ENCODE data around the gene USP11. TPM values are rescaled to one million over a fixed set of nuclear protein-coding genes. Genes with fewer than 3 reads are reported as not detected.

USP11 gene
- total RNA-seq, 1 donor from 2014 or later, result 89.2 TPM

GRCh38 chrX:47239199-47239598, 6.4 kb downstream of the USP11 start:
- no peak for DNase-seq
- intact Hi-C loops (cut with micrococcal nuclease), result no loop called here
- Mint-ChIP-seq H3K27ac (no peak overlapping the region), H3K9me3 (no peaks in the 10 kb centered on the region), H3K27me3 (no peaks in the 10 kb centered on the region), H3K4me3 (no peak overlapping the region), H3K4me1 (peaks cover 15% of the 10 kb centered on the region), H3K36me3 (ENCODE audit: low read depth) (peaks cover 43% of the 10 kb centered on the region)
- CTCF ChIA-PET, result no interaction called here
- no peak for TF ChIP-seq CTCF (IDR thresholded peaks at IDR 0.05)
- ATAC-seq (ENCODE audit: low read depth), result no peak
- POLR2A ChIA-PET, result interaction anchor here (0.6 kb wide), 1 partner anchor 145 kb away, joined by 7 read pairs; no protein-coding TSS in a partner anchor

- ChIA-PET CTCF (no interaction called here), POLR2A (interaction anchor here (0.6 kb wide), 1 partner anchor 144 kb away, joined by 7 read pairs; no protein-coding TSS in a partner anchor)
- Mint-ChIP-seq H3K27me3 (no peaks in the 10 kb centered on the region), H3K36me3 (ENCODE audit: low read depth) (peaks cover 49% of the 10 kb centered on the region), H3K27ac (no peak overlapping the region), H3K4me1 (peaks cover 11% of the 10 kb centered on the region), H3K4me3 (no peak overlapping the region), H3K9me3 (no peaks in the 10 kb centered on the region)
- intact Hi-C loops (cut with micrococcal nuclease), result no loop called here
- DNase-seq (no peak), ATAC-seq (ENCODE audit: low read depth) (no peak)
- no peak for TF ChIP-seq CTCF (IDR thresholded peaks at IDR 0.05)
These were observed 7.2 kb downstream of the USP11 start for GRCh38 chrX:47239898-47240545.

- no peak overlapping the region for H3K4me3 Mint-ChIP-seq
These were observed 7.8 kb downstream of the USP11 start for GRCh38 chrX:47240619-47241018.

GRCh38 chrX:47241201-47242011, 8.6 kb downstream of the USP11 start:
- ChIA-PET POLR2A (no interaction called here), CTCF (no interaction called here)
- no peak for TF ChIP-seq CTCF (IDR thresholded peaks at IDR 0.05)
- ATAC-seq (ENCODE audit: low read depth), result no peak
- intact Hi-C loops (cut with micrococcal nuclease), result no loop called here
- no peak overlapping the region for H3K27ac Mint-ChIP-seq
- peaks cover 59% of the 10 kb centered on the region for H3K36me3 Mint-ChIP-seq (ENCODE audit: low read depth)
- H3K4me1 Mint-ChIP-seq, result no peaks in the 10 kb centered on the region
- H3K4me3 Mint-ChIP-seq, result no peak overlapping the region
- no peaks in the 10 kb centered on the region for H3K27me3 Mint-ChIP-seq
- no peak for DNase-seq
- no peaks in the 10 kb centered on the region for H3K9me3 Mint-ChIP-seq

More at GRCh38 chrX:47240619-47241018, 7.8 kb downstream of the USP11 start:
- CTCF ChIA-PET, result no interaction called here
- no peak for ATAC-seq (ENCODE audit: low read depth)
- Mint-ChIP-seq H3K9me3 (no peaks in the 10 kb centered on the region), H3K27me3 (no peaks in the 10 kb centered on the region), H3K4me1 (peaks cover 5% of the 10 kb centered on the region), H3K27ac (no peak overlapping the region), H3K36me3 (ENCODE audit: low read depth) (peaks cover 51% of the 10 kb centered on the region)
- POLR2A ChIA-PET, result no interaction called here
- no peak for TF ChIP-seq CTCF (IDR thresholded peaks at IDR 0.05)
- intact Hi-C loops (cut with micrococcal nuclease), result no loop called here
- DNase-seq, result no peak

GRCh38 chrX:47242321-47242720, 9.5 kb downstream of the USP11 start:
- intact Hi-C loops (cut with micrococcal nuclease), result no loop called here
- DNase-seq (no peak), ATAC-seq (ENCODE audit: low read depth) (no peak)
- Mint-ChIP-seq H3K27me3 (no peaks in the 10 kb centered on the region), H3K4me3 (no peak overlapping the region), H3K9me3 (no peaks in the 10 kb centered on the region), H3K36me3 (ENCODE audit: low read depth) (peaks cover 62% of the 10 kb centered on the region), H3K4me1 (no peaks in the 10 kb centered on the region), H3K27ac (no peak overlapping the region)
- ChIA-PET POLR2A (no interaction called here), CTCF (no interaction called here)
- TF ChIP-seq CTCF (IDR thresholded peaks at IDR 0.05), result no peak

All from activated B cell treated with CpG ODN at 0.5 μM for 24 hours (primary cell).